HEK293 (cell line): Measurements from ENCODE around the gene PDE11A.

Source experiments
- CTCF ChIA-PET: fragments of 350-600 bp; formaldehyde crosslinking; extraction: SDS; loops from one replicate; lab custom pipeline; 2021; ENCODE audit warnings: antibody characterized with exemption; lab: Yijun Ruan, JAX
- POLR2A ChIA-PET: fragments of 300-600 bp; formaldehyde crosslinking; extraction: SDS; loops from one replicate; lab custom pipeline; 2020; ENCODE audit warnings: antibody characterized with exemption, inconsistent platforms; lab: Yijun Ruan, JAX
- H3K27ac ChIP-seq: fragments of 200-500 bp; sonication (Bioruptor generic); 2 replicates; pipeline ENCODE4 v1.5.1; 2014; ENCODE audit warnings: low read depth, low read length, control low read depth, inconsistent platforms; ENCODE audit errors: extremely low read depth
- H3K36me3 ChIP-seq, 2 experiments: fragments of 200-500 bp in 1 of 2; sonication (Bioruptor generic) in 1 of 2; 1 replicate in 1 of 2; 2 replicates in 1 of 2; pipeline ENCODE4 v1.5.1; 2014 to 2017; ENCODE audit warnings: inconsistent platforms in 2 of 2, low read length in 2 of 2; ENCODE audit not compliant: control insufficient read depth in 2 of 2, insufficient read depth in 1 of 2
- H3K4me1 ChIP-seq: fragments of 200-500 bp; sonication (Bioruptor generic); 2 replicates; pipeline ENCODE4 v1.5.1; 2014; ENCODE audit warnings: mild to moderate bottlenecking, low read length, inconsistent platforms; ENCODE audit not compliant: control insufficient read depth, insufficient read depth
- H3K4me3 ChIP-seq: 2 replicates; pipeline ENCODE4 v1.5.1; 2011; ENCODE audit warnings: low read depth, mild to moderate bottlenecking, control low read depth, low read length, moderate library complexity
- H3K9me3 ChIP-seq: fragments of 200-500 bp; sonication (Bioruptor generic); 2 replicates; pipeline ENCODE4 v1.5.1; 2014; ENCODE audit warnings: low read depth, low read length, inconsistent platforms; ENCODE audit not compliant: control insufficient read depth, insufficient read depth
- GLI2 ChIP-seq: fragments of 450-650 bp; formaldehyde crosslinking; IDR thresholded peaks from 2 replicates; pipeline ENCODE4; 2017; ENCODE audit warnings: missing biosample characterization, missing genetic modification characterization, low read depth, borderline replicate concordance
- GLI4 ChIP-seq: fragments of 450-650 bp; formaldehyde crosslinking; IDR thresholded peaks from 2 replicates; pipeline ENCODE4 v1.5.1; 2016; ENCODE audit warnings: missing biosample characterization, missing genetic modification characterization
- GLIS1 ChIP-seq: fragments of 450-650 bp; formaldehyde crosslinking; IDR thresholded peaks from 2 replicates; pipeline ENCODE4 v1.5.1; 2016; ENCODE audit warnings: missing biosample characterization, missing genetic modification characterization
- MEIS1 ChIP-seq: sonication (generic); formaldehyde crosslinking; IDR thresholded peaks from 2 replicates; pipeline ENCODE4 v1.8.1; 2022; ENCODE audit warnings: missing genetic modification reagents, mild to moderate bottlenecking, borderline replicate concordance
- PRDM1 ChIP-seq: fragments of 450-650 bp; formaldehyde crosslinking; IDR thresholded peaks from 2 replicates; pipeline ENCODE4; 2016; ENCODE audit warnings: missing biosample characterization, missing genetic modification characterization
- REPIN1 ChIP-seq: fragments of 450-650 bp; formaldehyde crosslinking; IDR thresholded peaks from 2 replicates; pipeline ENCODE4 v1.5.1; 2017; ENCODE audit warnings: missing biosample characterization, missing genetic modification characterization, low read depth
- SCRT1 ChIP-seq: fragments of 450-650 bp; formaldehyde crosslinking; IDR thresholded peaks from 2 replicates; pipeline ENCODE4 v1.5.1; 2016; ENCODE audit warnings: missing biosample characterization, missing genetic modification characterization, borderline replicate concordance
- ZBTB20 ChIP-seq: fragments of 450-650 bp; formaldehyde crosslinking; IDR thresholded peaks from 2 replicates; pipeline ENCODE4 v1.5.1; 2016; ENCODE audit warnings: missing biosample characterization, missing genetic modification characterization
- ZFP37 ChIP-seq: fragments of 450-650 bp; formaldehyde crosslinking; IDR thresholded peaks from 2 replicates; pipeline ENCODE4 v1.5.1; 2016; ENCODE audit warnings: missing biosample characterization, missing genetic modification characterization
- ZNF121 ChIP-seq: fragments of 450-650 bp; formaldehyde crosslinking; IDR thresholded peaks from 2 replicates; pipeline ENCODE4 v1.5.1; 2016; ENCODE audit warnings: missing biosample characterization, missing genetic modification characterization
- ZNF19 ChIP-seq: fragments of 450-650 bp; formaldehyde crosslinking; IDR thresholded peaks from 2 replicates; pipeline ENCODE4; 2016; ENCODE audit warnings: missing biosample characterization, missing genetic modification characterization, low read depth
- ZNF202 ChIP-seq: fragments of 450-650 bp; formaldehyde crosslinking; IDR thresholded peaks from 2 replicates; pipeline ENCODE4 v1.5.1; 2016; ENCODE audit warnings: missing biosample characterization, missing genetic modification characterization, borderline replicate concordance
- ZNF354C ChIP-seq: fragments of 450-650 bp; formaldehyde crosslinking; IDR thresholded peaks from 2 replicates; pipeline ENCODE4 v1.5.1; 2016; ENCODE audit warnings: missing biosample characterization, missing genetic modification characterization, low read depth, borderline replicate concordance
- ZNF391 ChIP-seq: fragments of 450-650 bp; formaldehyde crosslinking; IDR thresholded peaks from 2 replicates; pipeline ENCODE4 v1.5.1; 2016; ENCODE audit warnings: low read depth, missing biosample characterization, missing genetic modification characterization, borderline replicate concordance
- ZNF404 ChIP-seq: fragments of 450-650 bp; formaldehyde crosslinking; IDR thresholded peaks from 2 replicates; pipeline ENCODE4 v1.5.1; 2017; ENCODE audit warnings: missing biosample characterization, missing genetic modification characterization
- ZNF501 ChIP-seq: fragments of 450-650 bp; formaldehyde crosslinking; IDR thresholded peaks from 2 replicates; pipeline ENCODE4 v1.5.1; 2016; ENCODE audit warnings: missing biosample characterization, missing genetic modification characterization
- ZNF514 ChIP-seq: fragments of 450-650 bp; formaldehyde crosslinking; IDR thresholded peaks from 2 replicates; pipeline ENCODE4 v1.5.1; 2016; ENCODE audit warnings: missing biosample characterization, missing genetic modification characterization
- ZNF621 ChIP-seq: fragments of 450-650 bp; formaldehyde crosslinking; IDR thresholded peaks from 2 replicates; pipeline ENCODE4 v1.5.1; 2017; ENCODE audit warnings: missing biosample characterization, missing genetic modification characterization
- ZNF792 ChIP-seq: fragments of 450-650 bp; formaldehyde crosslinking; IDR thresholded peaks from 2 replicates; pipeline ENCODE4 v1.5.1; 2016; ENCODE audit warnings: missing biosample characterization, missing genetic modification characterization
- ZNF830 ChIP-seq: fragments of 450-650 bp; IDR thresholded peaks from 2 replicates; pipeline ENCODE4 v1.5.0; 2018; ENCODE audit warnings: missing biosample characterization, missing genetic modification characterization, low read depth, mild to moderate bottlenecking, moderate library complexity
- TF ChIP-seq, protein P1 (sequence below): fragments of 450-650 bp; formaldehyde crosslinking; IDR thresholded peaks from 2 replicates; pipeline ENCODE4 v1.5.1; 2016; ENCODE audit warnings: missing biosample characterization, missing genetic modification characterization
- TF ChIP-seq, protein P2 (sequence below): fragments of 450-650 bp; formaldehyde crosslinking; IDR thresholded peaks from 2 replicates; pipeline ENCODE4 v1.5.1; 2016; ENCODE audit warnings: missing biosample characterization, missing genetic modification characterization
- TF ChIP-seq, protein P3 (sequence below): fragments of 450-650 bp; formaldehyde crosslinking; IDR thresholded peaks from 2 replicates; pipeline ENCODE4 v1.5.1; 2016; ENCODE audit warnings: missing biosample characterization, missing genetic modification characterization
- TF ChIP-seq, protein P4 (sequence below): fragments of 450-650 bp; formaldehyde crosslinking; IDR thresholded peaks from 2 replicates; pipeline ENCODE4 v1.5.1; 2016; ENCODE audit warnings: missing biosample characterization, missing genetic modification characterization

The PDE11A gene

DNA sequence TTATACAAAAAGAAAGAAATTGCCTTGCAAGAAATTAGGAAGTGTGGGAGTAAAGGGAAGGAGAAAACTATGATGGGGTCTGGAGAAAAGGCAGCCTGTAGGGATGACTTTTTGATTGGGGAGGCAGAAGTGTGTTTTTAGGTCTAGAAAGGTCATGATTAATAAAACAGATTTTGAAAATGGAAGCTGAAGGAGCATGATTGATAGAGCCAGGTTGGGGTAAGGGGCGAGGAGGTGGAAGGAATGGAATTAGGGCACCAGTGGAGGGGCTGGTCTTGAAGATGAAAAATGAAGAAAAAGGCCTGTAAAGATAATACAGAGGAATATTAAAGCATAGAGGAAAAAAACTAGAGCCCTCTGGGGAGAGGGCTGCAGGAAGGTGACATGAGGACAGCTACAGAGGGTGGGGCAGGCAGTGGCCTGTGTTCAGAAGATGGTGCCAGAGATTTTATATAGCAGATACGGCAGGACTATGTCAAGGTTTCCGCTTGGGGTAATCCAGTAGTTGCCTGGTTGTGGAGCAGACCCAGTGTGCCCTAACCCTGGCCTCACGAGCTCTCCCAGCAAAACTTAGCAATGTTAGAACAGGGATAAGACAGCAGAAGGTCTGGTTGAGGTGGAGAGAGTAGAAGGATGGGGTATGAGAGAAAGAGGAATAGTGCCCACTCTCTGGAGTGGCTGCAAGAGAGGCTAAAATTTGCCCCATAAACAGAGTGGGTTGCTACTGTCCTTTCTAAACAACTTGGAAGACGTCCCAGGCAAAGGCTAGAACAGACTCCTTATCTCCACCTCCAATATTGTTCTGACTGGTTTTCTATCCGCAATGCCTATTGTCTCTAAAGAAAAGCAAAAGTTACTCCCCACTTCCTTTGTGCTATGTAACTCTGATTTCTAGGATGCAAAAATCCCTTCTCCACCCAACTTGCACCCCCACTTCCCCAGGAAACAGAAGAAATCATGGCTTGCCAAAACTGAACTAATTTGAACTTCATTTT lies 392.7 kb downstream of the PDE11A start:
- Histone ChIP-seq H3K27ac (no peak overlapping the region), H3K4me1 (no peaks in the 10 kb centered on the region), H3K9me3 (no peaks in the 10 kb centered on the region), H3K36me3 (no peaks in the 10 kb centered on the region), H3K4me3 (no peak overlapping the region)
- ChIA-PET CTCF (interaction anchor here (0.6 kb wide), 1 partner anchor 219 kb away, joined by 4 read pairs; no protein-coding TSS in a partner anchor), POLR2A (no interaction called here)
- TF ChIP-seq PRDM1 (tag by site-specific recombination): no peak
- TF ChIP-seq GLI2: no peak
- TF ChIP-seq ZNF792: no peak
- no peak for TF ChIP-seq ZNF501 (tag by site-specific recombination)
- no peak for TF ChIP-seq ZNF121
- TF ChIP-seq ZNF202 (tag by site-specific recombination): no peak
- TF ChIP-seq, protein P1, sequence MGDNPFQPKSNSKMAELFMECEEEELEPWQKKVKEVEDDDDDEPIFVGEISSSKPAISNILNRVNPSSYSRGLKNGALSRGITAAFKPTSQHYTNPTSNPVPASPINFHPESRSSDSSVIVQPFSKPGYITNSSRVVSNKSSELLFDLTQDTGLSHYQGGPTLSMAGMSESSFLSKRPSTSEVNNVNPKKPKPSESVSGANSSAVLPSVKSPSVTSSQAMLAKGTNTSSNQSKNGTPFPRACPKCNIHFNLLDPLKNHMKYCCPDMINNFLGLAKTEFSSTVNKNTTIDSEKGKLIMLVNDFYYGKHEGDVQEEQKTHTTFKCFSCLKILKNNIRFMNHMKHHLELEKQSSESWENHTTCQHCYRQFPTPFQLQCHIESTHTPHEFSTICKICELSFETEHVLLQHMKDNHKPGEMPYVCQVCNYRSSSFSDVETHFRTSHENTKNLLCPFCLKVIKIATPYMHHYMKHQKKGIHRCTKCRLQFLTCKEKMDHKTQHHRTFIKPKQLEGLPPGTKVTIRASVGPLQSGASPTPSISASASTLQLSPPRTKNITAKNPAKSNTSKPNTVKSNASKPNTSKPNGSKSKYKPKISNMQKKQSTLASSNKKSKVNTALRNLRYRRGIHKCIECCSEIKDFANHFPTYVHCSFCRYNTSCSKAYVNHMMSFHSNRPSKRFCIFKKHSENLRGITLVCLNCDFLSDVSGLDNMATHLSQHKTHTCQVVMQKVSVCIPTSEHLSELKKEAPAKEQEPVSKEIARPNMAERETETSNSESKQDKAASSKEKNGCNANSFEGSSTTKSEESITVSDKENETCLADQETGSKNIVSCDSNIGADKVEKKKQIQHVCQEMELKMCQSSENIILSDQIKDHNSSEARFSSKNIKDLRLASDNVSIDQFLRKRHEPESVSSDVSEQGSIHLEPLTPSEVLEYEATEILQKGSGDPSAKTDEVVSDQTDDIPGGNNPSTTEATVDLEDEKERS (tag by site-specific recombination): no peak
- TF ChIP-seq GLIS1 (tag by site-specific recombination): no peak
- no peak for TF ChIP-seq ZNF354C (tag by site-specific recombination)
- no peak for TF ChIP-seq GLI4
- no peak for TF ChIP-seq ZNF830 (tag by site-specific recombination)
- no peak for TF ChIP-seq ZNF404 (tag by site-specific recombination)

DNA sequence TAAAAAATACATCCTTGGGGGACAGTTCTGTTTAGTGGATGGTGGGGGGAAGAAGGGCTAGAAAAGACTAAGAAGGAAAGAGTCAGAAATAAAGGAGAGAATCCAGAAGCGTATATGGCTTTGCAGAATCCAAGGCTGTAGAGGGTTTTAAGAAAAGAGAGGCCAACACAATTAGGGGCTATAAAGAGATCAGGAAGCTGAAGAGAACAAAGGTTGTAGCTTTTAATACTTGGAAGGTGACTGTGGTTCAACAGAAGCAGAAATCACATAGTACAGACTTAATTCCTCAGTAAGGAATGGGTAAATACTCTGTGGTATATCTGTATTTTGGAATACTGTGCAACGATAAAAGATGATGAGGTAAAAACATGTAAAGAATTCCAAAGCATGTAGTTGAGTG lies 393.6 kb downstream of the PDE11A start:
- Histone ChIP-seq H3K36me3 (no peaks in the 10 kb centered on the region), H3K4me1 (no peaks in the 10 kb centered on the region), H3K4me3 (no peak overlapping the region), H3K9me3 (no peaks in the 10 kb centered on the region), H3K27ac (no peak overlapping the region)
- ChIA-PET POLR2A (no interaction called here), CTCF (no interaction called here)
- TF ChIP-seq, protein P1 (tag by site-specific recombination): no peak
- TF ChIP-seq ZNF19: no peak
- TF ChIP-seq, protein P2, sequence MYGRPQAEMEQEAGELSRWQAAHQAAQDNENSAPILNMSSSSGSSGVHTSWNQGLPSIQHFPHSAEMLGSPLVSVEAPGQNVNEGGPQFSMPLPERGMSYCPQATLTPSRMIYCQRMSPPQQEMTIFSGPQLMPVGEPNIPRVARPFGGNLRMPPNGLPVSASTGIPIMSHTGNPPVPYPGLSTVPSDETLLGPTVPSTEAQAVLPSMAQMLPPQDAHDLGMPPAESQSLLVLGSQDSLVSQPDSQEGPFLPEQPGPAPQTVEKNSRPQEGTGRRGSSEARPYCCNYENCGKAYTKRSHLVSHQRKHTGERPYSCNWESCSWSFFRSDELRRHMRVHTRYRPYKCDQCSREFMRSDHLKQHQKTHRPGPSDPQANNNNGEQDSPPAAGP (tag by site-specific recombination): no peak
- TF ChIP-seq ZNF514 (tag by site-specific recombination): no peak
- TF ChIP-seq ZFP37 (tag by site-specific recombination): no peak
- no peak for TF ChIP-seq SCRT1 (tag by site-specific recombination)
- no peak for TF ChIP-seq GLI4
- no peak for TF ChIP-seq ZNF391
- no peak for TF ChIP-seq ZNF621 (tag by site-specific recombination)
- TF ChIP-seq, protein P3, sequence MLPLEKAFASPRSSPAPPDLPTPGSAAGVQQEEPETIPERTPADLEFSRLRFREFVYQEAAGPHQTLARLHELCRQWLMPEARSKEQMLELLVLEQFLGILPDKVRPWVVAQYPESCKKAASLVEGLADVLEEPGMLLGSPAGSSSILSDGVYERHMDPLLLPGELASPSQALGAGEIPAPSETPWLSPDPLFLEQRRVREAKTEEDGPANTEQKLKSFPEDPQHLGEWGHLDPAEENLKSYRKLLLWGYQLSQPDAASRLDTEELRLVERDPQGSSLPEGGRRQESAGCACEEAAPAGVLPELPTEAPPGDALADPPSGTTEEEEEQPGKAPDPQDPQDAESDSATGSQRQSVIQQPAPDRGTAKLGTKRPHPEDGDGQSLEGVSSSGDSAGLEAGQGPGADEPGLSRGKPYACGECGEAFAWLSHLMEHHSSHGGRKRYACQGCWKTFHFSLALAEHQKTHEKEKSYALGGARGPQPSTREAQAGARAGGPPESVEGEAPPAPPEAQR: no peak
- TF ChIP-seq, protein P4, sequence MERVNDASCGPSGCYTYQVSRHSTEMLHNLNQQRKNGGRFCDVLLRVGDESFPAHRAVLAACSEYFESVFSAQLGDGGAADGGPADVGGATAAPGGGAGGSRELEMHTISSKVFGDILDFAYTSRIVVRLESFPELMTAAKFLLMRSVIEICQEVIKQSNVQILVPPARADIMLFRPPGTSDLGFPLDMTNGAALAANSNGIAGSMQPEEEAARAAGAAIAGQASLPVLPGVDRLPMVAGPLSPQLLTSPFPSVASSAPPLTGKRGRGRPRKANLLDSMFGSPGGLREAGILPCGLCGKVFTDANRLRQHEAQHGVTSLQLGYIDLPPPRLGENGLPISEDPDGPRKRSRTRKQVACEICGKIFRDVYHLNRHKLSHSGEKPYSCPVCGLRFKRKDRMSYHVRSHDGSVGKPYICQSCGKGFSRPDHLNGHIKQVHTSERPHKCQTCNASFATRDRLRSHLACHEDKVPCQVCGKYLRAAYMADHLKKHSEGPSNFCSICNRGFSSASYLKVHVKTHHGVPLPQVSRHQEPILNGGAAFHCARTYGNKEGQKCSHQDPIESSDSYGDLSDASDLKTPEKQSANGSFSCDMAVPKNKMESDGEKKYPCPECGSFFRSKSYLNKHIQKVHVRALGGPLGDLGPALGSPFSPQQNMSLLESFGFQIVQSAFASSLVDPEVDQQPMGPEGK (tag by site-specific recombination): no peak
- no peak for TF ChIP-seq MEIS1 (CRISPR knock-in tag)
- TF ChIP-seq ZBTB20 (tag by site-specific recombination): no peak
- TF ChIP-seq REPIN1 (tag by site-specific recombination): no peak
